Fibroblast of villous mesenchyme (primary cell): Measurements from ENCODE around the gene FGD4. TPM values are rescaled to one million over a fixed set of nuclear protein-coding genes. Genes with fewer than 3 reads are reported as not detected.

Source experiments
- DNase-seq: peaks from one replicate; pipeline ENCODE4 v3.0.0-alpha.2; 2010; ENCODE audit warnings: low read depth
- H3K4me3 ChIP-seq: 2 replicates; pipeline ENCODE4 v1.5.1; 2011; ENCODE audit warnings: low read depth, mild to moderate bottlenecking, low read length
- CTCF ChIP-seq: IDR thresholded peaks from 2 replicates; pipeline ENCODE4 v1.5.1; 2012; ENCODE audit warnings: low read depth, mild to moderate bottlenecking, low read length; ENCODE audit not compliant: insufficient read depth
- total RNA-seq: library from RNA; depleted of rRNA; stranded (reverse); fragments of >200 nt; gene quantifications from 2 replicates; pipeline ENCODE4 v1.2.3, GENCODE V29; 2012

Gene FGD4
- total RNA-seq, 1 donor = 4.7 TPM

- TF ChIP-seq CTCF = no peak
- peak overlapping the region; percentile 61 for H3K4me3 ChIP-seq
- peak; percentile 5 for DNase-seq
Measured at GRCh38 chr12:32666018-32666417, 266.7 kb downstream of the FGD4 start.

GRCh38 chr12:32669584-32669983 lies 270.2 kb downstream of the FGD4 start:
- no peak for TF ChIP-seq CTCF

GRCh38 chr12:32671930-32672780 lies 272.8 kb downstream of the FGD4 start:
- peak; percentile 84 for DNase-seq
- TF ChIP-seq CTCF = peak; percentile 69
- no peak overlapping the region for H3K4me3 ChIP-seq

More at GRCh38 chr12:32669584-32669983, 270.2 kb downstream of the FGD4 start:
- H3K4me3 ChIP-seq = no peak overlapping the region
- no peak for DNase-seq

- H3K4me3 ChIP-seq = peak within 1 kb of the TSS; percentile 86
- peak; percentile 13 for TF ChIP-seq CTCF
- DNase-seq = peak; percentile 97
Measured at GRCh38 chr12:32679091-32679919, 279.9 kb downstream of the FGD4 start, which contains the start of gene DNM1L. Gene DNM1L (plus strand): TSS chr12:32679301. CDS start chr12:32679364, 63 bp downstream.

GRCh38 chr12:32679920-32680237 lies 280.5 kb downstream of the FGD4 start:
- DNase-seq = no peak
- no peak for TF ChIP-seq CTCF
- peak overlapping the region; percentile 86 for H3K4me3 ChIP-seq

GRCh38 chr12:32680787-32681186 lies 281.4 kb downstream of the FGD4 start:
- H3K4me3 ChIP-seq = peak overlapping the region; percentile 86
- TF ChIP-seq CTCF = no peak
- no peak for DNase-seq
